ENCODE results near the gene CLIP2.

DNA sequence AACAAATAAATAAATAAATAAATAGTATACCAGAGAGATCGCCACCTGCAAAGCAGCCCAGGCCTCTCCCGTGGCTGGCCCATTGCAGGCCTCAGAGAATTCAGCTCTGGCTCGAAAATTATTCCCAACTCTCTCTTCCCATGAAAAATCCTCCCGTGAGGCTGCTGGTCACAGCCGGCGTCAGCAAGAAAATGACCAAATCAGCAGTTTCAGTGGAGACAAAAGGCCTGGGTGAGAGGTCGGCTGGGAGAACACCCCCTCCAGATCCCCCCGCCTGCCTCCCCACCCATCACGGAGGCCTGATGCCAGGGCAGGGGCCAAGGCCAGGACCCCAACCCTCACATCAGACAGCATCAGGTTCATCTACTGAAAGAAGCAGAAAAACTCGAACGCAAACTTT is 3.1 kb upstream of the CLIP2 start:
- TF ChIP-seq POLR2A (IDR thresholded peaks at IDR 0.05; ENCODE audit: low read depth, low read length) (no peak), POLR2AphosphoS5 (IDR thresholded peaks at IDR 0.05; ENCODE audit: low read depth, low read length) (no peak)

All from GM12892 (cell line).